Spleen (tissue), 7 donors: ENCODE data around the gene LCP2.

Experiments used
- POLR2AphosphoS5 ChIP-seq, 3 donors: sonication (generic); formaldehyde crosslinking; IDR thresholded peaks; one replicate each; pipeline ENCODE4 v1.5.1; 2017; ENCODE audit warnings: antibody characterized with exemption in 3 of 3
- TF ChIP-seq, protein P1 (sequence below), 11 experiments: fragments of 200-600 bp in 7 of 11; fragments of 450-650 bp in 4 of 11; sonication (generic) in 4 of 11; IDR thresholded peaks in 8 of 11; conservative IDR thresholded peaks in 3 of 11; 1 replicate in 7 of 11; 2 replicates in 4 of 11; pipeline versions ENCODE4 v1.4.0 to v1.8.0; 2016 to 2021; ENCODE audit warnings: antibody characterized with exemption in 11 of 11, inconsistent platforms in 4 of 11, mild to moderate bottlenecking in 1 of 11
- donor health status: DM: no; HTN: no; CAD: no; lungs with moderate emphysema.
- donor health status: DM: no; HTN: no; CAD: no.
- donor health status: DM: no; HTN: no; CAD: no.

DNA sequence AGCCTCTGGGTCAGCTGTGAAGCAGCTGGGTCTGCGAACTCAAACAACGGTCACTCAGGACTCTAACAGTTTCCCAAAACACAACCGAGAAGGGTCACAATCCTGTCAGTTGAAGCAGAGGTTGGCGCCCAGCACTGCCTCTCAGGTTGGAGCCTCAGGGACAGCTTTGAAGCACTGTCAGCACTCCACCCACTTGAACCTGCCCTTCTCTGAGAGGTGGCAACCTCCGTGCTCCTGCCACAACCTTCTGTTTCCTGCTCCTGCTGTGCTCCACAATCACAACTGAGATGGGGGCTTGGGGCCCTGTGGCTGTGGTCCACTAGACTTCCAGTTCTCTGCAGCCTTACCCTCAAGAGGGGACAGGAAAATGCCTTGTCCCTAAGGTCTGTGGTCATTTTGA, 21.7 kb upstream of the LCP2 start:
- no peak for TF ChIP-seq POLR2AphosphoS5 (IDR thresholded peaks at IDR 0.05)
- TF ChIP-seq, protein P1, sequence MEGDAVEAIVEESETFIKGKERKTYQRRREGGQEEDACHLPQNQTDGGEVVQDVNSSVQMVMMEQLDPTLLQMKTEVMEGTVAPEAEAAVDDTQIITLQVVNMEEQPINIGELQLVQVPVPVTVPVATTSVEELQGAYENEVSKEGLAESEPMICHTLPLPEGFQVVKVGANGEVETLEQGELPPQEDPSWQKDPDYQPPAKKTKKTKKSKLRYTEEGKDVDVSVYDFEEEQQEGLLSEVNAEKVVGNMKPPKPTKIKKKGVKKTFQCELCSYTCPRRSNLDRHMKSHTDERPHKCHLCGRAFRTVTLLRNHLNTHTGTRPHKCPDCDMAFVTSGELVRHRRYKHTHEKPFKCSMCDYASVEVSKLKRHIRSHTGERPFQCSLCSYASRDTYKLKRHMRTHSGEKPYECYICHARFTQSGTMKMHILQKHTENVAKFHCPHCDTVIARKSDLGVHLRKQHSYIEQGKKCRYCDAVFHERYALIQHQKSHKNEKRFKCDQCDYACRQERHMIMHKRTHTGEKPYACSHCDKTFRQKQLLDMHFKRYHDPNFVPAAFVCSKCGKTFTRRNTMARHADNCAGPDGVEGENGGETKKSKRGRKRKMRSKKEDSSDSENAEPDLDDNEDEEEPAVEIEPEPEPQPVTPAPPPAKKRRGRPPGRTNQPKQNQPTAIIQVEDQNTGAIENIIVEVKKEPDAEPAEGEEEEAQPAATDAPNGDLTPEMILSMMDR (IDR thresholded peaks at IDR 0.05 in 8 of 11, conservative IDR thresholded peaks at IDR 0.05 in 3 of 11), result no peak
